GM12875 (cell line): ENCODE measurements around the gene CHST12.

Experiments used
- H3K4me3 ChIP-seq: one replicate; pipeline ENCODE4 v1.5.1; 2011; ENCODE audit warnings: low read depth, low read length, control low read depth
- CTCF ChIP-seq: IDR thresholded peaks from 2 replicates; pipeline ENCODE4 v1.5.1; 2011; ENCODE audit warnings: low read depth, mild to moderate bottlenecking, control low read depth, inconsistent platforms, low read length, moderate library complexity, borderline replicate concordance; ENCODE audit not compliant: insufficient read depth

CHST12 gene

GRCh38 chr7:2490181-2490651 is 86.8 kb downstream of the CHST12 start:
- TF ChIP-seq CTCF = no peak

DNA sequence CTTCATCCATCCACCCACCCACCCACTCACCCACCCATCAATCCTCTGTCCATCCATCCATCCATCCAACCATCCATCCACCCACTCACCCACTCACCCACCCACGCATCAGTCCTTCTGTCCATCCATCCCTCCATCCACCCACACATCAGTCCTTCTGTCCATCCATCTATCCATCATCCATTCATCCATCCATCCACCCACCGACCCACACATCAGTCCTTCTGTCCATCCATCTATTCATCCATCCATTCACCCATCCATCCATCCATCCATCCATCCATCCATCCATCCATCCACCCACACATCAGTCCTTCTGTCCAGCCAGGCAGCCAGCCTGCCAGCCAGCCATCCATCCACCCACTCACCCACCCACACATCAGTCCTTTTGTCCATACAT is 88.6 kb downstream of the CHST12 start:
- no peak overlapping the region for H3K4me3 ChIP-seq
- no peak for TF ChIP-seq CTCF

More at GRCh38 chr7:2490181-2490651, 86.8 kb downstream of the CHST12 start:
- H3K4me3 ChIP-seq = no peak overlapping the region

DNA sequence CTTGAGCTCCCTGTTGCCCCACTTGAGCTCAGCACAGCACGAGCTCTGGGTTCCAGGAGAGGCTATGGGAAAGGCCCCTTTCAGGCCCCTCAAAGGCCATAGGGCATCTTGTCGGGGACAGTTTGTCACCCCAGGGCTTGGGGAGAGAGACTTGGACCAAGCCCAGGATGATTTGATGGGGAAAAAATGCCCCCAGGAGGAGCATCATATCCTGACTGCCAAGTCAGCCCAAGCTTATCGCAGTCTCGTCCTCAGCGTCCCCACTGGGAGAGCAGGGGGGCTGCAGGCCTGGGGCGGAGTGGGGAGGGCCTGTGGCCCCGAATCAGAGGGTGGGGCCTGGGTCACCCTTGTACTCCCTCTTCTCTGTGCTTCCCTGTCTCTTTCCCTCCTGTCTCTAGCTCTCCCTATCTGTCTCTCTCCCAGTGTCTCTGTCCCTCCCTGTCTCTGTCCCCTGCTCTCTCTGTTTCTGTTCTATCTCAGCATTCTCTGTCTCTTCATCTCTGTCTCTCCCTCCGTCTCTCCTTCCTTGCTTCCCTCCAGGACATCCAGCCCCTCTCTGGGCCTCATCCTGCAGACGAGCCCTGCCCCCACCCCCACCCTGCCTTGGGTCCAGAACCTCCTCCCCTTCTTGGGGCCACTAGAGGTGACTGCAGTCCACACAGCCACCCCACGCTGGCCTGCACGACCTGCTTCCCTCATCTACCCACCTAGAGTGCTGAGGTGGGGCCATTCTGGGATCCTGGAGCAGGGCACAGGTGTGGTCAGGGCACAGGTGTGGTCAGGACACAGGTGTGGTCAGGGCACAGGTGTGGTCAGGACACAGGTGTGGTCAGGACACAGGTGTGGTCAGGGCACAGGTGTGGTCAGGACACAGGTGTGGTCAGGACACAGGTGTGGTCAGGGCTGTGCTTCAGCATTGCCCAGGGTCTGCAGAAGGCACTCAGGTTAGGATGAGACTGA is 90.1 kb downstream of the CHST12 start:
- TF ChIP-seq CTCF = no peak
- no peak overlapping the region for H3K4me3 ChIP-seq

- no peak overlapping the region for H3K4me3 ChIP-seq
- TF ChIP-seq CTCF = no peak
These were observed 91.0 kb downstream of the CHST12 start for GRCh38 chr7:2494191-2495130.

DNA sequence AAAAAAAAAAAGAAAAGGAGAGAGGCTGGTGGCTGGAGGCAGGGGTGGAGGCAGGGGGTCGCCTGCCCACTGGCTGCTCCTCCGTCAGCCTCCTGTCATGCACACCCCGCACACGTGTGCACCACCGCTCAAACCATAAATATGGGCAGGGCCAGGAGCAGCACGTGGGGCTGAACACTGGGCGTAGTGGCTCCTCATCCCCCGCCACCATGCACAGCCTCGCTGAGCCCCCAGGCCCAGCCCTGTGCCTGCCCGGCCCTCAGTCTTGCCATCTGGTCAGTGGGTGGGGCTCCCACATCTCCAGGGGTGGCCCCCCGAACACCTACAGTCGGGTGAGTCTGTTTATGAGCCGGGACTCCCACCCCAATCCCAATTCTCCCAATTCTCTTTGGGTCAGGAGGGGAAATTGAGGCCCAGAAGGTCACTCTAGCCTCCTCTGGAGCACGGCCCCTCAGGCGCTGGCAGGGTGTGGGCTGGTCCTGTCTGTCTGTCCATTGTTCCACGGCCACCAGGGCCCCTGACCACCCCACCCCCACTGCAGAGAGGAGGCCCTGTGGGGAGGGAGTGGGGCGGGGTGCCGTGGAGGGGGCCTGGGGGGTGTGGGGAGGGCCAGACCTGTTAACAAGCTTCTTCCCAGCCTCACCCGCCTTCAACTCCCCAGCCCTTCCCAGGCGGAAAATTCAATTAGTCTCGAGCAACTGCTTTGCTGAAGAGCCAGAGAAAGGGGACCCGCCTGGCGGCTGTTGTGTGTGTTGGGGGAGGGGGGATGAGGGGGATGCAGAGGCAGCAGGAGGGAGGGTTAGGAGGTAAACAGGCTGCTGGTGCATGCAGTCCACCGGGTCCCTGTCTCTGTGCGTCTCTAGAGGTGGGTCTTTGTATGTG is 92.2 kb downstream of the CHST12 start:
- TF ChIP-seq CTCF = no peak
- H3K4me3 ChIP-seq = no peak overlapping the region

GRCh38 chr7:2496375-2496774 is 93.0 kb downstream of the CHST12 start:
- H3K4me3 ChIP-seq = no peak overlapping the region
- no peak for TF ChIP-seq CTCF
